ENCODE measurements around the gene HEPH.

- TF ChIP-seq EZH2 (IDR thresholded peaks at IDR 0.05; ENCODE audit: borderline replicate concordance, low read depth, low read length, severe bottlenecking) (no peak), CTCF (IDR thresholded peaks at IDR 0.05; ENCODE audit: borderline replicate concordance, extremely low read depth, low read length, poor library complexity, severe bottlenecking) (no peak)
These were observed 39.1 kb downstream of the HEPH start for GRCh38 chrX:66203114-66203513.
